PFSK-1 (cell line): ENCODE data around the gene GPR180.

Experiments
- FOXP2 ChIP-seq: optimal IDR thresholded peaks from 2 replicates; pipeline ENCODE3; 2011; ENCODE audit warnings: borderline replicate concordance, control low read depth, inconsistent platforms; ENCODE audit not compliant: insufficient read depth; ENCODE audit errors: extremely low read length, extremely low read depth
- POLR2AphosphoS5 ChIP-seq: IDR thresholded peaks from 2 replicates; pipeline ENCODE4 v1.6.1; 2012; ENCODE audit warnings: low read depth, mild to moderate bottlenecking, control low read depth, low read length, moderate library complexity
- REST ChIP-seq, 2 experiments: IDR thresholded peaks; 2 replicates each; pipeline versions ENCODE4 v1.6.1 to v1.8.0; 2011 to 2012; ENCODE audit warnings: low read depth in 2 of 2, low read length in 2 of 2, control low read depth in 1 of 2, inconsistent platforms in 1 of 2, mild to moderate bottlenecking in 1 of 2, moderate library complexity in 1 of 2; ENCODE audit not compliant: insufficient read depth in 1 of 2
- SIN3A ChIP-seq: IDR thresholded peaks from 2 replicates; pipeline ENCODE4 v1.6.1; 2012; ENCODE audit warnings: mild to moderate bottlenecking, low read length, moderate library complexity, borderline replicate concordance; ENCODE audit not compliant: insufficient read depth
- TAF1 ChIP-seq: IDR thresholded peaks from 2 replicates; pipeline ENCODE4 v1.6.1; 2012; ENCODE audit warnings: low read length, control low read depth, borderline replicate concordance; ENCODE audit not compliant: insufficient read depth

The GPR180 gene

DNA sequence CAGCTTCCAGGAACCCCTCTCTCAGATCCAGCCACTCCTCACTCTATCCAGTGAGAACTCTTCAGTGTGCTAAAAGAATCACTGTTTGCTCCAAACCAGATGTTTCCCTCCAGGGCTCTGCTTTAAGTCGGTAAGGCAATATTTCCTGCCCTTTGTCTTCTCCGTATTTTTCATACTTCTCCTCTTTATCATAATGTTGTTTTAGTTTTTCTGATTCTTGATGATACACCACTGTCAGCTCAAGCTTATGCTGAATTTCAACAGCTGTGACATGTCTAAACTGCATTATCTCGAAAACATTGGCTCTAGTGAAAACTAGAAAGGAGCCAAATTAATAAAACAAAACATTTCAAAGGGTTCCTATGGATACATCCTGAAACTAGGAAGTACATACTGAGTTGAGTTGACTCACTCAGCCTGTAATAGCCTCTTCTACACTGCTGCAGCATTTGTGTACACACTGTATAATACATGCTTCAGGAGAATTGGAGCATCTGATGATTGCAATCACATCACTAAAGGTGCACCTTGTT is 39.8 kb downstream of the GPR180 start:
- TF ChIP-seq POLR2AphosphoS5 (no peak), TAF1 (no peak), REST (IDR thresholded peaks at IDR 0.05; ENCODE audit: insufficient read depth in 1 of 2, low read depth in 2 of 2, low read length in 2 of 2) (no peak), SIN3A (no peak), FOXP2 (no peak)

DNA sequence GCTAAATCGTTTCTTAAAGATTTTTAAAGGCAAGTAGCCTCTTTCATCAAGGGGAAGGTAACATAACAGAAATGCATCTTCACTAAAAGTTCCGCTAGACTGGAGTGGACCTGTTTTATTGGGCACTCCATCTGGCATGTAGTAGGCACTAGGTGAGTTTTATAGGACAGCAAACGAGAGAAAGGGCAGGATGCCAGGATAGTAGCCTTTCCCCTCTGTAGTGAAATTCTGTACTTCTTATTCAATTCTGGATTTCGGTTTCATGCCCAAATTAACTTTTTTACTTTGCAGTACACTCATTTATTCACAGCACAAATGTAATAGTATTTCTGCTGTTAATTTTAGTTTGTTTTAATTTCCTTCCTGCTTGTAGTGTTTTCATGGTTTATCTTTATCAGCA is 45.2 kb downstream of the GPR180 start:
- no peak for TF ChIP-seq FOXP2
- TF ChIP-seq POLR2AphosphoS5 = no peak
- no peak for TF ChIP-seq REST (IDR thresholded peaks at IDR 0.05; ENCODE audit: insufficient read depth in 1 of 2, low read depth in 2 of 2, low read length in 2 of 2)
- no peak for TF ChIP-seq SIN3A
- no peak for TF ChIP-seq TAF1

- TF ChIP-seq TAF1 (no peak), FOXP2 (no peak), REST (IDR thresholded peaks at IDR 0.05; ENCODE audit: insufficient read depth in 1 of 2, low read depth in 2 of 2, low read length in 2 of 2) (no peak), POLR2AphosphoS5 (no peak), SIN3A (no peak)
These were observed 54.5 kb downstream of the GPR180 start for GRCh38 chr13:94656176-94656575.

GRCh38 chr13:94656766-94657165 is 55.1 kb downstream of the GPR180 start:
- TF ChIP-seq REST (IDR thresholded peaks at IDR 0.05; ENCODE audit: insufficient read depth in 1 of 2, low read depth in 2 of 2, low read length in 2 of 2) (no peak), TAF1 (no peak), FOXP2 (no peak), SIN3A (no peak), POLR2AphosphoS5 (no peak)

- no peak for TF ChIP-seq POLR2AphosphoS5
- TF ChIP-seq SIN3A = no peak
- no peak for TF ChIP-seq REST (IDR thresholded peaks at IDR 0.05; ENCODE audit: insufficient read depth in 1 of 2, low read depth in 2 of 2, low read length in 2 of 2)
- no peak for TF ChIP-seq TAF1
- TF ChIP-seq FOXP2 = no peak
These were observed 55.5 kb downstream of the GPR180 start for GRCh38 chr13:94657167-94657566.
